Activated CD4-positive, CD25-positive, alpha-beta regulatory T cell (primary cell): ENCODE data around the gene SSBP3.

ENCODE experiments used
- DNase-seq, 4 experiments: peaks; one replicate each; lab custom pipeline; 2025; lab: John Stamatoyannopoulos, UW

SSBP3 gene

GRCh38 chr1:54305906-54306514 lies 100.2 kb downstream of the SSBP3 start:
- no peak for DNase-seq

- no peak for DNase-seq
Observed at GRCh38 chr1:54304518-54304917, 101.7 kb downstream of the SSBP3 start.

- DNase-seq: no peak
Observed at GRCh38 chr1:54302951-54303843, 103.0 kb downstream of the SSBP3 start.

- DNase-seq: no peak
Observed at GRCh38 chr1:54302549-54302948, 103.6 kb downstream of the SSBP3 start.

- DNase-seq: no peak
Observed at GRCh38 chr1:54301497-54301896, 104.7 kb downstream of the SSBP3 start.

- DNase-seq: no peak
Observed at GRCh38 chr1:54300401-54300800, 105.8 kb downstream of the SSBP3 start.

GRCh38 chr1:54299037-54299436 lies 107.2 kb downstream of the SSBP3 start:
- no peak for DNase-seq

GRCh38 chr1:54298284-54299033 lies 107.7 kb downstream of the SSBP3 start:
- no peak for DNase-seq

- no peak for DNase-seq
Observed at GRCh38 chr1:54297596-54298283, 108.5 kb downstream of the SSBP3 start.

- no peak for DNase-seq
Observed at GRCh38 chr1:54296666-54297065, 109.5 kb downstream of the SSBP3 start.

- DNase-seq: no peak
Observed at GRCh38 chr1:54294887-54295286, 111.3 kb downstream of the SSBP3 start.

- no peak for DNase-seq
Observed at GRCh38 chr1:54292002-54292911, 113.9 kb downstream of the SSBP3 start.

GRCh38 chr1:54291276-54292001 lies 114.8 kb downstream of the SSBP3 start:
- no peak for DNase-seq

- DNase-seq: no peak
Observed at GRCh38 chr1:54290506-54291184, 115.5 kb downstream of the SSBP3 start.

- DNase-seq: no peak
Observed at GRCh38 chr1:54289712-54290233, 116.4 kb downstream of the SSBP3 start.

GRCh38 chr1:54287801-54288211 lies 118.4 kb downstream of the SSBP3 start:
- DNase-seq: no peak

- peak in 2 of 4 experiments; percentile 15 to 24 for DNase-seq
Observed at GRCh38 chr1:54287176-54287650, 119.0 kb downstream of the SSBP3 start.

- no peak for DNase-seq
Observed at GRCh38 chr1:54285815-54286345, 120.3 kb downstream of the SSBP3 start.
